GM23248 (cell line): ENCODE measurements around the gene PPP2R2B. TPM values are rescaled to one million over a fixed set of nuclear protein-coding genes. Genes with fewer than 3 reads are reported as not detected.

ENCODE experiments used
- DNase-seq: peaks from one replicate; pipeline ENCODE4 v3.0.0-alpha.2; 2015
- H2AFZ ChIP-seq: fragments of 200-600 bp; sonication (generic); 2 replicates; pipeline ENCODE4 v1.6.1; 2016; ENCODE audit warnings: antibody characterized with exemption
- H3F3A ChIP-seq: fragments of 200-600 bp; sonication (generic); 2 replicates; pipeline ENCODE4 v1.6.1; 2016; ENCODE audit warnings: mild to moderate bottlenecking, antibody characterized with exemption, mixed run types; ENCODE audit not compliant: insufficient read depth
- H3K27ac ChIP-seq: fragments of 200-600 bp; sonication (generic); 2 replicates; pipeline ENCODE4 v1.5.1; 2016; ENCODE audit warnings: mild to moderate bottlenecking
- H3K27me3 ChIP-seq: fragments of 200-600 bp; sonication (generic); replicated peaks from 2 replicates; pipeline ENCODE4 v1.6.1; 2016; ENCODE audit warnings: mild to moderate bottlenecking; ENCODE audit not compliant: insufficient read depth
- H3K36me3 ChIP-seq: fragments of 200-600 bp; sonication (generic); 2 replicates; pipeline ENCODE4 v1.6.1; 2016; ENCODE audit warnings: low read depth, mild to moderate bottlenecking
- H3K4me1 ChIP-seq: fragments of 200-600 bp; sonication (generic); 2 replicates; pipeline ENCODE4 v1.6.1; 2016; ENCODE audit warnings: mild to moderate bottlenecking; ENCODE audit not compliant: insufficient read depth
- H3K4me2 ChIP-seq: fragments of 200-600 bp; sonication (generic); one replicate; pipeline ENCODE4 v1.6.1; 2016; ENCODE audit warnings: mild to moderate bottlenecking; ENCODE audit not compliant: unreplicated experiment
- H3K4me3 ChIP-seq: fragments of 200-600 bp; sonication (generic); 2 replicates; pipeline ENCODE4 v1.5.1; 2016; ENCODE audit warnings: mild to moderate bottlenecking
- H3K79me2 ChIP-seq: fragments of 200-600 bp; sonication (generic); 2 replicates; pipeline ENCODE4 v1.6.1; 2016; ENCODE audit warnings: mild to moderate bottlenecking; ENCODE audit not compliant: insufficient read depth
- H3K9ac ChIP-seq: fragments of 200-600 bp; sonication (generic); 2 replicates; pipeline ENCODE4 v1.6.1; 2016; ENCODE audit warnings: mild to moderate bottlenecking
- H3K9me2 ChIP-seq: fragments of 200-600 bp; sonication (generic); 2 replicates; pipeline ENCODE4 v1.6.1; 2016; ENCODE audit warnings: mixed run types, mild to moderate bottlenecking, moderate library complexity; ENCODE audit not compliant: insufficient read depth
- H3K9me3 ChIP-seq: fragments of 200-600 bp; sonication (generic); one replicate; pipeline ENCODE4 v1.6.1; 2017; ENCODE audit warnings: low read depth
- H4K20me1 ChIP-seq: fragments of 200-600 bp; sonication (generic); 2 replicates; pipeline ENCODE4 v1.6.0; 2016; ENCODE audit not compliant: insufficient read depth
- EZH2 ChIP-seq: fragments of 200-600 bp; sonication (generic); IDR thresholded peaks from 2 replicates; pipeline ENCODE4 v1.6.1; 2018; ENCODE audit warnings: antibody characterized with exemption, mild to moderate bottlenecking; ENCODE audit not compliant: insufficient read depth, poor library complexity, severe bottlenecking
- EZH2phosphoT487 ChIP-seq: fragments of 200-600 bp; sonication (generic); IDR thresholded peaks from 2 replicates; pipeline ENCODE4 v1.6.1; 2018; ENCODE audit warnings: antibody characterized with exemption, moderate library complexity, mild to moderate bottlenecking, low read depth; ENCODE audit not compliant: insufficient read depth
- WGBS, 2 experiments: methylation state at CpG; one replicate each; pipeline ENCODE4 v1.1.6; 2015 to 2017; ENCODE audit warnings: low lambda C conversion rate in 2 of 2, low coverage in 1 of 2; ENCODE audit errors: missing lambda C conversion rate in 2 of 2; 5-methylcytosine and 5-hydroxymethylcytosine counted together
- in situ Hi-C: fragments of 300-500 bp; cut with MboI; formaldehyde crosslinking; loops from 2 replicates; pipeline ENCODE4 v1.15.0; 2020
- polyA plus RNA-seq: library from polyadenylated mRNA; unstranded; fragments of >200 nt; fragmentation: Nextera tagmentation; extraction: Ambion mirVana; gene quantifications from 2 replicates; pipeline ENCODE4 v1.2.1, GENCODE V29; 2016
- total RNA-seq: library from RNA; depleted of rRNA; stranded (reverse); fragments of >200 nt; shearing (Covaris generic); gene quantifications from 2 replicates; pipeline ENCODE4 v1.2.3, GENCODE V29; 2014

PPP2R2B gene
- total and polyA plus RNA-seq, 2 experiments from 2014 or later, result 0.11 to 0.28 TPM

GRCh38 chr5:146698651-146699050 is 179.9 kb downstream of the PPP2R2B start:
- Histone ChIP-seq H3K36me3 (no peaks in the 10 kb centered on the region), H4K20me1 (no peaks in the 10 kb centered on the region), H3K9ac (no peak overlapping the region), H3K4me3 (no peak overlapping the region), H3K27ac (no peak overlapping the region), H3K79me2 (no peaks in the 10 kb centered on the region), H3K9me3 (no peaks in the 10 kb centered on the region), H2AFZ (no peak overlapping the region), H3K4me1 (no peaks in the 10 kb centered on the region), H3K4me2 (no peak overlapping the region), H3K27me3 (no peaks in the 10 kb centered on the region), H3K9me2 (no peaks in the 10 kb centered on the region), H3F3A (no peaks in the 10 kb centered on the region)
- WGBS, 2 experiments, result 55 to 73% methylated on average over 1 of the region's 1 CpG
- TF ChIP-seq EZH2, result no peak
- no peak for TF ChIP-seq EZH2phosphoT487
- DNase-seq, result no peak
- in situ Hi-C loops, result no loop called here

- Histone ChIP-seq H3K79me2 (no peaks in the 10 kb centered on the region), H3K4me2 (no peak overlapping the region), H3F3A (no peaks in the 10 kb centered on the region), H3K9ac (no peak overlapping the region), H3K9me2 (no peaks in the 10 kb centered on the region), H3K27me3 (no peaks in the 10 kb centered on the region), H2AFZ (no peak overlapping the region), H3K4me1 (no peaks in the 10 kb centered on the region), H4K20me1 (no peaks in the 10 kb centered on the region), H3K36me3 (no peaks in the 10 kb centered on the region), H3K4me3 (no peak overlapping the region), H3K9me3 (no peaks in the 10 kb centered on the region), H3K27ac (no peak overlapping the region)
- DNase-seq, result no peak
- in situ Hi-C loops, result no loop called here
- TF ChIP-seq EZH2 (no peak), EZH2phosphoT487 (no peak)
Measured at GRCh38 chr5:146697211-146697610, 181.3 kb downstream of the PPP2R2B start.

GRCh38 chr5:146695646-146696045 is 182.9 kb downstream of the PPP2R2B start:
- Histone ChIP-seq H3K4me1 (no peaks in the 10 kb centered on the region), H3K4me2 (no peak overlapping the region), H3K27ac (no peak overlapping the region), H3K9ac (no peak overlapping the region), H3K27me3 (no peaks in the 10 kb centered on the region), H3K36me3 (no peaks in the 10 kb centered on the region), H3F3A (no peaks in the 10 kb centered on the region), H4K20me1 (no peaks in the 10 kb centered on the region), H2AFZ (no peak overlapping the region), H3K9me2 (no peaks in the 10 kb centered on the region), H3K9me3 (no peaks in the 10 kb centered on the region), H3K79me2 (no peaks in the 10 kb centered on the region), H3K4me3 (no peak overlapping the region)
- in situ Hi-C loops, result no loop called here
- 51 to 60% methylated on average over 1 of the region's 1 CpG for WGBS, 2 experiments
- TF ChIP-seq EZH2 (no peak), EZH2phosphoT487 (no peak)
- no peak for DNase-seq

- no peaks in the 10 kb centered on the region for H3K36me3 ChIP-seq
- no peaks in the 10 kb centered on the region for H3F3A ChIP-seq
- H3K9me2 ChIP-seq, result no peaks in the 10 kb centered on the region
- no peak overlapping the region for H3K4me2 ChIP-seq
- no peak overlapping the region for H2AFZ ChIP-seq
- no peak for DNase-seq
- H3K4me1 ChIP-seq, result no peaks in the 10 kb centered on the region
- H3K27me3 ChIP-seq, result no peaks in the 10 kb centered on the region
- H4K20me1 ChIP-seq, result no peaks in the 10 kb centered on the region
- no peak overlapping the region for H3K4me3 ChIP-seq
- H3K9me3 ChIP-seq, result no peaks in the 10 kb centered on the region
- TF ChIP-seq EZH2phosphoT487 (no peak), EZH2 (no peak)
- in situ Hi-C loops, result no loop called here
- H3K9ac ChIP-seq, result no peak overlapping the region
- no peak overlapping the region for H3K27ac ChIP-seq
- WGBS, 2 experiments, result 63 to 73% methylated on average over 6 of the region's 6 CpGs
- no peaks in the 10 kb centered on the region for H3K79me2 ChIP-seq
Measured at GRCh38 chr5:146690880-146691355, 187.6 kb downstream of the PPP2R2B start.

GRCh38 chr5:146687630-146688029 is 190.9 kb downstream of the PPP2R2B start:
- 54% methylated on average over 4 of the region's 4 CpGs for WGBS, 2 experiments
- TF ChIP-seq EZH2 (no peak), EZH2phosphoT487 (no peak)

More at GRCh38 chr5:146687630-146688029, 190.9 kb downstream of the PPP2R2B start:
- Histone ChIP-seq H2AFZ (no peak overlapping the region), H3K9me3 (no peaks in the 10 kb centered on the region), H3K4me3 (no peak overlapping the region), H3K4me1 (no peaks in the 10 kb centered on the region), H3K36me3 (no peaks in the 10 kb centered on the region), H3K9ac (no peak overlapping the region), H3K9me2 (no peaks in the 10 kb centered on the region), H3K4me2 (no peak overlapping the region), H3K79me2 (no peaks in the 10 kb centered on the region), H3K27me3 (no peaks in the 10 kb centered on the region), H4K20me1 (no peaks in the 10 kb centered on the region), H3K27ac (no peak overlapping the region), H3F3A (no peaks in the 10 kb centered on the region)
- in situ Hi-C loops, result no loop called here
- no peak for DNase-seq
